HepG2 (cell line): ENCODE measurements around the gene SLC11A1. TPM values are rescaled to one million over a fixed set of nuclear protein-coding genes. Genes with fewer than 3 reads are reported as not detected.

Experiments
- ATAC-seq: fragments of 200-7000 bp; cut with Tn5 transposase; 3 replicates; pipeline ENCODE4 v1.9.1; 2020; ENCODE audit warnings: mild to moderate bottlenecking, moderate library complexity
- BruUV-seq: library from RNA; stranded (reverse); fragments of 400-500 nt; replicated peaks from 2 replicates; lab custom pipeline; 2021; lab: Mats Ljungman, UMichigan
- CTCF ChIA-PET: fragments of 300-600 bp; formaldehyde crosslinking; extraction: SDS; loops from one replicate; lab custom pipeline; 2021; ENCODE audit warnings: low total read pairs, inconsistent platforms, low intra/inter-chr PET ratio; lab: Yijun Ruan, JAX
- POLR2A ChIA-PET: fragments of 350-600 bp; sonication (Branson Sonifier 250); formaldehyde crosslinking; loops from one replicate; lab custom pipeline; 2020; ENCODE audit warnings: antibody characterized with exemption, inconsistent platforms; lab: Yijun Ruan, JAX
- DNase-seq: peaks from one replicate; pipeline ENCODE4 v3.0.0-alpha.2; 2015; ENCODE audit warnings: low spot score
- FAIRE-seq: peaks from 3 replicates; lab custom pipeline; 2011; peaks lifted over from hg19 to GRCh38; lab: Jason Lieb, UNC
- H2AFZ ChIP-seq: one replicate; pipeline ENCODE4 v1.6.1; 2011; ENCODE audit warnings: low read length, inconsistent platforms
- H3K27ac ChIP-seq: fragments of 300-600 bp; 3 replicates; pipeline ENCODE4 v1.8.0; 2011; ENCODE audit warnings: mixed run types, mild to moderate bottlenecking, mixed read lengths, low read length, inconsistent platforms; ENCODE audit not compliant: insufficient read depth; ENCODE audit errors: extremely low read length
- H3K27me3 ChIP-seq, 2 experiments: fragments of 200-600 bp in 1 of 2; 2 replicates in 1 of 2; 3 replicates in 1 of 2; pipeline versions ENCODE4 v1.6.0 to v1.8.0; 2011; ENCODE audit warnings: low read length in 2 of 2, mild to moderate bottlenecking in 2 of 2, moderate library complexity in 2 of 2, inconsistent platforms in 1 of 2; ENCODE audit not compliant: insufficient read depth in 2 of 2, control insufficient read depth in 1 of 2
- H3K36me3 ChIP-seq, 2 experiments: fragments of 200-600 bp in 1 of 2; replicated peaks in 1 of 2; 2 replicates in 1 of 2; 3 replicates in 1 of 2; pipeline versions ENCODE4 v1.5.1 to v1.8.0; 2011; ENCODE audit warnings: low read length in 2 of 2, inconsistent platforms in 1 of 2; ENCODE audit not compliant: insufficient read depth in 2 of 2, control insufficient read depth in 1 of 2
- H3K4me1 ChIP-seq: 2 replicates; pipeline ENCODE4 v1.5.1; 2012; ENCODE audit warnings: low read length, inconsistent platforms; ENCODE audit not compliant: insufficient read depth
- H3K4me2 ChIP-seq: 2 replicates; pipeline ENCODE4 v1.6.0; 2011; ENCODE audit warnings: low read depth, low read length, inconsistent platforms
- H3K4me3 ChIP-seq, 3 experiments: fragments of 200-600 bp in 1 of 3; sonication (generic), shearing (Covaris generic) in 1 of 3; replicated peaks in 1 of 3; 2 replicates each; pipeline ENCODE4 v1.5.1; 2011 to 2016; ENCODE audit warnings: low read length in 3 of 3, inconsistent platforms in 2 of 3, low read depth in 2 of 3, mild to moderate bottlenecking in 2 of 3, control low read depth in 1 of 3, mixed read lengths in 1 of 3; ENCODE audit not compliant: insufficient read depth in 1 of 3
- H3K79me2 ChIP-seq: one replicate; pipeline ENCODE4 v1.6.1; 2011; ENCODE audit warnings: low read length, inconsistent platforms; ENCODE audit not compliant: insufficient read depth
- H3K9ac ChIP-seq: 2 replicates; pipeline ENCODE4 v1.6.0; 2011; ENCODE audit warnings: mild to moderate bottlenecking, low read depth, low read length, inconsistent platforms; ENCODE audit not compliant: insufficient read depth
- H3K9me3 ChIP-seq: 2 replicates; pipeline ENCODE4 v1.5.1; 2012; ENCODE audit warnings: mild to moderate bottlenecking, low read length
- H4K20me1 ChIP-seq: 2 replicates; pipeline ENCODE4 v1.6.0; 2011; ENCODE audit warnings: inconsistent platforms, mild to moderate bottlenecking, low read length, moderate library complexity; ENCODE audit not compliant: insufficient read depth
- AHR ChIP-seq: IDR thresholded peaks from 2 replicates; pipeline ENCODE4 v1.6.1; 2018; ENCODE audit warnings: missing genetic modification reagents, missing compliant biosample characterization
- EZH2 ChIP-seq: conservative IDR thresholded peaks from 2 replicates; pipeline ENCODE4 v1.6.1; 2012; ENCODE audit warnings: mild to moderate bottlenecking, low read depth, low read length, moderate library complexity
- GTF3A ChIP-seq: sonication (generic); formaldehyde crosslinking; conservative IDR thresholded peaks from 2 replicates; pipeline ENCODE4 v1.4.0; 2020; ENCODE audit warnings: mild to moderate bottlenecking, missing genetic modification reagents
- SALL1 ChIP-seq: sonication (generic); formaldehyde crosslinking; IDR thresholded peaks from 2 replicates; pipeline ENCODE4 v1.8.0; 2022; ENCODE audit warnings: mild to moderate bottlenecking, missing genetic modification reagents
- SIX1 ChIP-seq: sonication (generic); formaldehyde crosslinking; IDR thresholded peaks from 2 replicates; pipeline ENCODE4 v1.4.0; 2020; ENCODE audit warnings: missing genetic modification reagents, borderline replicate concordance
- SKI ChIP-seq: fragments of 450-650 bp; IDR thresholded peaks from one replicate; pipeline ENCODE4 v1.6.1; 2018; ENCODE audit warnings: mild to moderate bottlenecking; ENCODE audit not compliant: partially characterized antibody
- SP140L ChIP-seq: sonication (generic); formaldehyde crosslinking; IDR thresholded peaks from 2 replicates; pipeline ENCODE4 v1.4.0; 2020; ENCODE audit warnings: missing genetic modification reagents, borderline replicate concordance
- ZNF382 ChIP-seq: sonication (generic); formaldehyde crosslinking; IDR thresholded peaks from 2 replicates; pipeline ENCODE4 v1.5.0; 2020; ENCODE audit warnings: missing genetic modification reagents, mild to moderate bottlenecking, borderline replicate concordance
- ZNF563 ChIP-seq: sonication (generic); formaldehyde crosslinking; IDR thresholded peaks from 2 replicates; pipeline ENCODE4 v1.8.0; 2022; ENCODE audit warnings: mild to moderate bottlenecking, moderate library complexity, missing genetic modification reagents
- WGBS: methylation state at CpG from one replicate; pipeline ENCODE4 v1.1.6; 2017; ENCODE audit warnings: low lambda C conversion rate; 5-methylcytosine and 5-hydroxymethylcytosine counted together
- in situ Hi-C: cut with HindIII; loops from 2 replicates; pipeline ENCODE4 v1.10.0; 2017; ENCODE audit warnings: low pct_unique_long_range_greater_than_20kb; ENCODE audit not compliant: extremely low pct_ligation_motif_present
- intact Hi-C: fragments of 100-400 bp; cut with micrococcal nuclease; formaldehyde crosslinking; loops from one replicate; pipeline ENCODE4 v1.10.0; 2022; ENCODE audit not compliant: unreplicated experiment
- polyA plus RNA-seq, 8 experiments: library from polyadenylated mRNA; depleted of rRNA in 3 of 8; stranded (reverse) in 7 of 8; unstranded in 1 of 8; fragments of >200 nt; fragmentation: Illumina TruSeq in 4 of 8; extraction: Trizol in 4 of 8; gene quantifications; 2 replicates each; pipeline versions ENCODE4 v1.2.1 to v1.2.3, GENCODE V29; 2011 to 2016; ENCODE audit warnings: low read depth in 4 of 8, missing spikeins in 1 of 8, mixed read lengths in 1 of 8; ENCODE audit not compliant: insufficient read depth in 1 of 8
- total RNA-seq, 5 experiments: library from RNA; depleted of rRNA; stranded (reverse); fragments of >200 nt; fragmentation: Illumina TruSeq; extraction: Trizol; gene quantifications; 2 replicates each; pipeline ENCODE4 v1.2.3, GENCODE V29; 2016; ENCODE audit warnings: low read depth in 1 of 5
- TF ChIP-seq, protein P1 (sequence below): sonication (generic); formaldehyde crosslinking; IDR thresholded peaks from 2 replicates; pipeline ENCODE4 v1.4.0; 2020; ENCODE audit warnings: mild to moderate bottlenecking, missing genetic modification reagents
- TF ChIP-seq, protein P2 (sequence below): sonication (generic); formaldehyde crosslinking; IDR thresholded peaks from 2 replicates; pipeline ENCODE4 v1.4.0; 2020; ENCODE audit warnings: missing genetic modification reagents
- TF ChIP-seq, protein P3 (sequence below): IDR thresholded peaks from 2 replicates; pipeline ENCODE4 v1.6.1; 2016

Gene SLC11A1
- total and polyA plus RNA-seq, 2 of the 13 experiments (the other 11 are each of a cell fraction or from before 2014, with no cell fraction given) = 0.33 to 2.3 TPM

DNA sequence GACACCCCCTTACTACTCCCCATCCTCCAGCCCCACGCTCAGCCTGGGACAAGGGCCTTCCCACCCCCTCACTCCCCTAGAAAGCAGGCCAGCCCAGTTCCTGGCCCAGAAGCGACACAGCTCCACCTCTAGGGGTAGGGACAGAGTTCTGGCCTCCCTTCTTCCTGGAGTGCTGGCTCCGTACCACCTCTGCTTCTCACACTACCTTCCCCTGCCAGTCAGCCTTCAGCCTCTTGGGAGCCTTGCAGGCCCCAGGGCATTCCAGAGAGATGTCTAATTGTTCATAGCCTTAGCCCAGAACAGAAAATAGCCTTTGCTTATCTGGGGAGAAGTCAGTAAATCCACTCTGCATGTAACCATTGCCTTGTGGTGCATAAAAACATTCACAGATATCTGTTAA lies 38.5 kb upstream of the SLC11A1 start:
- Histone ChIP-seq H2AFZ (no peak overlapping the region), H3K9me3 (no peaks in the 10 kb centered on the region), H3K79me2 (no peaks in the 10 kb centered on the region), H3K4me3 (no peak overlapping the region), H3K36me3 (peaks cover 9 to 10% of the 10 kb centered on the region in 2 experiments), H3K27ac (no peak overlapping the region)
- 100% methylated on average over 3 of the region's 3 CpGs for WGBS
- intact Hi-C loops = no loop called here
- ATAC-seq = no peak
- CTCF ChIA-PET = no interaction called here
- POLR2A ChIA-PET = interaction anchor here (1.0 to 3.4 kb wide), 2 partner anchors 19 to 20 kb away, joined by 3 to 10 read pairs; no protein-coding TSS in a partner anchor
- TF ChIP-seq ZNF382 (CRISPR knock-in tag) (no peak), EZH2 (no peak), ZNF563 (CRISPR knock-in tag) (no peak), SALL1 (no peak)
- TF ChIP-seq, all 625 proteins: peak for 0
- Histone ChIP-seq H3K4me2 (no peak overlapping the region), H3K9ac (no peak overlapping the region), H3K27me3 (no peaks in the 10 kb centered on the region), H3K4me1 (no peaks in the 10 kb centered on the region), H4K20me1 (no peaks in the 10 kb centered on the region)
- no TSS peak for BruUV-seq
- DNase-seq = no peak
- in situ Hi-C loops = no loop called here
- no peak for FAIRE-seq

DNA sequence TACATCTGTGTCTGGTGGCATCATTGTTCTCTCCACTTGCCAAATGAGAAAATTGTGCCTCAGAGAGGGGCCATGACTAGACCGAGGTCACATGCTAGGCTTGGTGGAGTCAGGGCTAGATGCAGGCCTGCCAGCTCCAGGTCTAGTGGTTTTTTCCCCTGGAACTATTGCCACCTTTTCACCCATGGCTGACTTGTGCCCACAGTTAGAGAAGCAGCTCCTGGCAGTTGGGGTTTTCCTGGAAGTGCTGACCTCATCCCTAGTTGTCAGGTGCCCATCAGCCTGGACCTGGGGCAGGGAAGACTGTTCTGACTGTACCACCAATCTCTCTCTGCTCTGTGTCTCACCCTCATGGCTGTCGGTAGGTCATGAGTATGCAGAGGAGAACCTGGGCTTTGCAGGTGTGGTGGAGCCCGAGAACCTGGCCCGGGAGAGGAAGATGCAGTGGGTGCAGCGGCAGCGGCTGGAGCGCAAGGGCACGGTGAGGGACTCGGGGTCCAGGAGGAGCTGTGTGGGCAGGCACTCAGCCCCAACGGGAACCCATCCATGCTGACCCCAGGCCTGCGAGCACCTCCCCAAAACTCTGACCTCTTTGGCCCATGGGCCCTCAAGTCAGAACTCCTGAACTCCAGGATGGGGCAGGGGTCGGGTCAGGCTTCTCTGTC lies 37.9 kb upstream of the SLC11A1 start:
- ATAC-seq (no peak), DNase-seq (no peak), FAIRE-seq (no peak)
- BruUV-seq = no TSS peak
- ChIA-PET CTCF (no interaction called here), POLR2A (interaction anchor here (1.0 to 3.4 kb wide), 2 partner anchors 20 to 21 kb away, joined by 3 to 10 read pairs; no protein-coding TSS in a partner anchor)
- 91% methylated on average over 12 of the region's 12 CpGs for WGBS
- Histone ChIP-seq H3K9ac (no peak overlapping the region), H3K79me2 (no peaks in the 10 kb centered on the region), H3K4me2 (no peak overlapping the region), H3K36me3 (peaks cover 9 to 10% of the 10 kb centered on the region in 2 experiments), H3K27me3 (no peaks in the 10 kb centered on the region), H3K4me3 (no peak overlapping the region), H3K4me1 (peaks cover 3% of the 10 kb centered on the region; the same call in 1 of the 2 replicates), H3K9me3 (no peaks in the 10 kb centered on the region), H3K27ac (no peak overlapping the region), H4K20me1 (no peaks in the 10 kb centered on the region), H2AFZ (no peak overlapping the region)
- intact Hi-C loops (no loop called here), in situ Hi-C loops (no loop called here)
- TF ChIP-seq, protein P1, sequence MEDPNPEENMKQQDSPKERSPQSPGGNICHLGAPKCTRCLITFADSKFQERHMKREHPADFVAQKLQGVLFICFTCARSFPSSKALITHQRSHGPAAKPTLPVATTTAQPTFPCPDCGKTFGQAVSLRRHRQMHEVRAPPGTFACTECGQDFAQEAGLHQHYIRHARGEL (CRISPR knock-in tag) = no peak
- TF ChIP-seq SKI = no peak
- TF ChIP-seq, protein P2, sequence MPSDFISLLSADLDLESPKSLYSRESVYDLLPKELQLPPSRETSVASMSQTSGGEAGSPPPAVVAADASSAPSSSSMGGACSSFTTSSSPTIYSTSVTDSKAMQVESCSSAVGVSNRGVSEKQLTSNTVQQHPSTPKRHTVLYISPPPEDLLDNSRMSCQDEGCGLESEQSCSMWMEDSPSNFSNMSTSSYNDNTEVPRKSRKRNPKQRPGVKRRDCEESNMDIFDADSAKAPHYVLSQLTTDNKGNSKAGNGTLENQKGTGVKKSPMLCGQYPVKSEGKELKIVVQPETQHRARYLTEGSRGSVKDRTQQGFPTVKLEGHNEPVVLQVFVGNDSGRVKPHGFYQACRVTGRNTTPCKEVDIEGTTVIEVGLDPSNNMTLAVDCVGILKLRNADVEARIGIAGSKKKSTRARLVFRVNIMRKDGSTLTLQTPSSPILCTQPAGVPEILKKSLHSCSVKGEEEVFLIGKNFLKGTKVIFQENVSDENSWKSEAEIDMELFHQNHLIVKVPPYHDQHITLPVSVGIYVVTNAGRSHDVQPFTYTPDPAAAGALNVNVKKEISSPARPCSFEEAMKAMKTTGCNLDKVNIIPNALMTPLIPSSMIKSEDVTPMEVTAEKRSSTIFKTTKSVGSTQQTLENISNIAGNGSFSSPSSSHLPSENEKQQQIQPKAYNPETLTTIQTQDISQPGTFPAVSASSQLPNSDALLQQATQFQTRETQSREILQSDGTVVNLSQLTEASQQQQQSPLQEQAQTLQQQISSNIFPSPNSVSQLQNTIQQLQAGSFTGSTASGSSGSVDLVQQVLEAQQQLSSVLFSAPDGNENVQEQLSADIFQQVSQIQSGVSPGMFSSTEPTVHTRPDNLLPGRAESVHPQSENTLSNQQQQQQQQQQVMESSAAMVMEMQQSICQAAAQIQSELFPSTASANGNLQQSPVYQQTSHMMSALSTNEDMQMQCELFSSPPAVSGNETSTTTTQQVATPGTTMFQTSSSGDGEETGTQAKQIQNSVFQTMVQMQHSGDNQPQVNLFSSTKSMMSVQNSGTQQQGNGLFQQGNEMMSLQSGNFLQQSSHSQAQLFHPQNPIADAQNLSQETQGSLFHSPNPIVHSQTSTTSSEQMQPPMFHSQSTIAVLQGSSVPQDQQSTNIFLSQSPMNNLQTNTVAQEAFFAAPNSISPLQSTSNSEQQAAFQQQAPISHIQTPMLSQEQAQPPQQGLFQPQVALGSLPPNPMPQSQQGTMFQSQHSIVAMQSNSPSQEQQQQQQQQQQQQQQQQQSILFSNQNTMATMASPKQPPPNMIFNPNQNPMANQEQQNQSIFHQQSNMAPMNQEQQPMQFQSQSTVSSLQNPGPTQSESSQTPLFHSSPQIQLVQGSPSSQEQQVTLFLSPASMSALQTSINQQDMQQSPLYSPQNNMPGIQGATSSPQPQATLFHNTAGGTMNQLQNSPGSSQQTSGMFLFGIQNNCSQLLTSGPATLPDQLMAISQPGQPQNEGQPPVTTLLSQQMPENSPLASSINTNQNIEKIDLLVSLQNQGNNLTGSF (CRISPR knock-in tag) = no peak
- TF ChIP-seq SP140L (CRISPR knock-in tag) = no peak
- no peak for TF ChIP-seq AHR (CRISPR knock-in tag)
- TF ChIP-seq GTF3A (CRISPR knock-in tag) = no peak
- TF ChIP-seq, protein P3, sequence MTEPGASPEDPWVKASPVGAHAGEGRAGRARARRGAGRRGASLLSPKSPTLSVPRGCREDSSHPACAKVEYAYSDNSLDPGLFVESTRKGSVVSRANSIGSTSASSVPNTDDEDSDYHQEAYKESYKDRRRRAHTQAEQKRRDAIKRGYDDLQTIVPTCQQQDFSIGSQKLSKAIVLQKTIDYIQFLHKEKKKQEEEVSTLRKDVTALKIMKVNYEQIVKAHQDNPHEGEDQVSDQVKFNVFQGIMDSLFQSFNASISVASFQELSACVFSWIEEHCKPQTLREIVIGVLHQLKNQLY = no peak
- no peak for TF ChIP-seq SIX1 (CRISPR knock-in tag)
